ENCODE data around the gene FGF4. TPM values are rescaled to one million over a fixed set of nuclear protein-coding genes. Genes with fewer than 3 reads are reported as not detected.
A peak's percentile ranks its signal among the peaks of the same experiment; 100 is the strongest.

The FGF4 gene
- total RNA-seq, 4 donors from 2014 or later, result not detected

GRCh38 chr11:69803604-69804218 is 28.6 kb upstream of the FGF4 start:
- DNase-seq (ENCODE audit: extremely low spot score), result no peak
- peaks cover 0 to 6% (median 3%) of the 10 kb centered on the region in 4 donors for H3K9me3 ChIP-seq
- no peak overlapping the region for H3K4me3 ChIP-seq
- H3K27ac ChIP-seq (replicated peaks in 1 of 4), result no peak overlapping the region
- H3K36me3 ChIP-seq, result no peaks in the 10 kb centered on the region
- H3K4me1 ChIP-seq, result peaks cover 0 to 7% (median 0%) of the 10 kb centered on the region in 4 donors
- no peak for TF ChIP-seq POLR2AphosphoS5 (IDR thresholded peaks at IDR 0.05)
- TF ChIP-seq CTCF (IDR thresholded peaks at IDR 0.05), result no peak
- intact Hi-C loops (cut with DNase I), result no loop called here
- peaks cover 0 to 35% (median 0%) of the 10 kb centered on the region in 4 donors for H3K27me3 ChIP-seq

- 86% methylated on average over 2 of the region's 2 CpGs for WGBS
- H3K36me3 ChIP-seq, result no peaks in the 10 kb centered on the region
- peaks cover 0 to 6% (median 3%) of the 10 kb centered on the region in 4 donors for H3K9me3 ChIP-seq
- intact Hi-C loops (cut with DNase I), result no loop called here
- DNase-seq (ENCODE audit: extremely low spot score), result no peak
- H3K27ac ChIP-seq (replicated peaks in 1 of 4), result no peak overlapping the region
- H3K4me1 ChIP-seq, result peaks cover 0 to 7% (median 0%) of the 10 kb centered on the region in 4 donors
- no peak overlapping the region for H3K4me3 ChIP-seq
- H3K27me3 ChIP-seq, result peaks cover 0 to 33% (median 0%) of the 10 kb centered on the region in 4 donors
- TF ChIP-seq CTCF (IDR thresholded peaks at IDR 0.05) (no peak), EP300 (IDR thresholded peaks at IDR 0.05) (no peak), POLR2A (IDR thresholded peaks at IDR 0.05; ENCODE audit: low read depth) (no peak), POLR2AphosphoS5 (IDR thresholded peaks at IDR 0.05) (no peak)
These were observed 27.9 kb upstream of the FGF4 start for GRCh38 chr11:69803022-69803421.

- TF ChIP-seq POLR2A (IDR thresholded peaks at IDR 0.05; ENCODE audit: low read depth) (no peak), EP300 (IDR thresholded peaks at IDR 0.05) (no peak), POLR2AphosphoS5 (IDR thresholded peaks at IDR 0.05) (no peak), CTCF (IDR thresholded peaks at IDR 0.05) (no peak)
These were observed 27.4 kb upstream of the FGF4 start for GRCh38 chr11:69802590-69802989.

GRCh38 chr11:69801513-69802335 is 26.6 kb upstream of the FGF4 start:
- 39% methylated on average over 6 of the region's 15 CpGs for WGBS
- Histone ChIP-seq H3K36me3 (no peaks in the 10 kb centered on the region), H3K4me3 (no peak overlapping the region), H3K27ac (replicated peaks in 1 of 4) (no peak overlapping the region), H3K4me1 (peaks cover 0 to 7% (median 0%) of the 10 kb centered on the region in 4 donors), H3K27me3 (peaks cover 0 to 27% (median 0%) of the 10 kb centered on the region in 4 donors), H3K9me3 (peaks cover 0 to 6% (median 3%) of the 10 kb centered on the region in 4 donors)
- no peak for DNase-seq (ENCODE audit: extremely low spot score)
- TF ChIP-seq POLR2A (IDR thresholded peaks at IDR 0.05; ENCODE audit: low read depth), result no peak
- peak; percentile 10 to 59 (median 43) for TF ChIP-seq CTCF (IDR thresholded peaks at IDR 0.05)
- TF ChIP-seq POLR2AphosphoS5 (IDR thresholded peaks at IDR 0.05), result no peak
- no peak for TF ChIP-seq EP300 (IDR thresholded peaks at IDR 0.05)
- intact Hi-C loops (cut with DNase I), result no loop called here

More at GRCh38 chr11:69802590-69802989, 27.4 kb upstream of the FGF4 start:
- WGBS, result 78% methylated on average over 1 of the region's 1 CpG
- Histone ChIP-seq H3K36me3 (no peaks in the 10 kb centered on the region), H3K27ac (replicated peaks in 1 of 4) (no peak overlapping the region), H3K4me3 (no peak overlapping the region), H3K4me1 (peaks cover 0 to 7% (median 0%) of the 10 kb centered on the region in 4 donors), H3K27me3 (peaks cover 0 to 30% (median 0%) of the 10 kb centered on the region in 4 donors), H3K9me3 (peaks cover 0 to 6% (median 3%) of the 10 kb centered on the region in 4 donors)
- DNase-seq (ENCODE audit: extremely low spot score), result no peak
- intact Hi-C loops (cut with DNase I), result no loop called here

Data from esophagus muscularis mucosa (tissue), 4 donors.